Pancreas (tissue), 10 donors: ENCODE results near the gene DAPK2. TPM values are rescaled to one million over a fixed set of nuclear protein-coding genes. Genes with fewer than 3 reads are reported as not detected.
"Not testable (repeated sequence)": the region's sequence is repeated elsewhere in the genome, so short reads cannot be mapped to it uniquely, and the experiment has no call there.

ENCODE experiments used
- ATAC-seq, 4 donors: fragments of 200-7000 bp; cut with Tn5 transposase; one replicate each; pipeline versions ENCODE4 v1.8.0 to v1.9.1; 2020; ENCODE audit warnings: mild to moderate bottlenecking in 4 of 4, moderate library complexity in 4 of 4
- DNase-seq, 6 donors: peaks; one replicate each; pipeline ENCODE4 v3.0.0-alpha.2; 2020
- FAIRE-seq: peaks from 2 replicates; lab custom pipeline; 2012; peaks lifted over from hg19 to GRCh38; lab: Jason Lieb, UNC
- H3K27ac ChIP-seq, 4 donors: fragments of 200-600 bp; sonication (generic); 1 replicate in 3 of 4; 2 replicates in 1 of 4; pipeline versions ENCODE4 v1.5.0 to v1.8.0; 2020
- H3K27me3 ChIP-seq, 4 donors: fragments of 200-600 bp; one replicate each; pipeline ENCODE4 v1.8.0; 2021
- H3K36me3 ChIP-seq, 3 donors: fragments of 200-600 bp; sonication (generic) in 1 of 3; one replicate each; pipeline versions ENCODE4 v1.5.0 to v1.8.0; 2020 to 2021
- H3K4me1 ChIP-seq, 3 donors: fragments of 200-600 bp; one replicate each; pipeline ENCODE4 v1.8.0; 2021
- H3K4me3 ChIP-seq, 4 donors: fragments of 200-600 bp; sonication (generic) in 2 of 4; one replicate each; pipeline versions ENCODE4 v1.5.0 to v1.8.0; 2020 to 2021
- H3K9me3 ChIP-seq, 4 donors: fragments of 200-600 bp; one replicate each; pipeline ENCODE4 v1.8.0; 2021
- WGBS, 2 donors: extraction: QIAGEN DNeasy Blood & Tissue Kit; methylation state at CpG; one replicate each; pipeline ENCODE4 v1.1.7; 2013; 5-methylcytosine and 5-hydroxymethylcytosine counted together
- intact Hi-C, 3 donors: fragments of 100-400 bp; cut with DNase I; formaldehyde crosslinking; loops; one replicate each; pipeline versions ENCODE4 v1.11.1 to v1.14.2; 2022
- polyA plus RNA-seq, 2 donors: library from polyadenylated mRNA; stranded (reverse); fragments of 200-250 nt; gene quantifications; one replicate each; pipeline ENCODE4 v1.2.3, GENCODE V29; 2013
- total RNA-seq, 6 donors: library from RNA; stranded (reverse); fragmentation: NEBNext Ultra II Directional in 4 of 6; extraction: Animal tissue kit (Norgen Biotek cat#: 25700) in 4 of 6; gene quantifications; one replicate each; pipeline versions ENCODE4 v1.2.1 to v1.2.4, GENCODE V29; 2021 to 2023
- TF ChIP-seq, protein P1 (sequence below), 4 donors: fragments of 200-600 bp; sonication (generic) in 3 of 4; IDR thresholded peaks; one replicate each; pipeline versions ENCODE4 v1.5.0 to v1.8.0; 2021; ENCODE audit warnings: antibody characterized with exemption in 4 of 4
- donor health status: healthy with polysubstance abuse.
- donor health status: DM: no; HTN: no; CAD: no; lungs with moderate emphysema.
- donor health status: DM: no; HTN: no; CAD: no.
- donor health status: control.
- donor health status: control.
- donor health status: Bipolar disorder and iron deficiency.
- donor health status: DM: yes; HTN: yes; CAD: no.
- donor health status: DM: no; HTN: no; CAD: no.
- donor health status: DM: no; HTN: no; CAD: no.
- donor health status: DM: yes; HTN: yes; CAD: no.

DAPK2 gene
- total and polyA plus RNA-seq, 8 donors, result 2.1 to 8.0 (median 5.4) TPM

DNA sequence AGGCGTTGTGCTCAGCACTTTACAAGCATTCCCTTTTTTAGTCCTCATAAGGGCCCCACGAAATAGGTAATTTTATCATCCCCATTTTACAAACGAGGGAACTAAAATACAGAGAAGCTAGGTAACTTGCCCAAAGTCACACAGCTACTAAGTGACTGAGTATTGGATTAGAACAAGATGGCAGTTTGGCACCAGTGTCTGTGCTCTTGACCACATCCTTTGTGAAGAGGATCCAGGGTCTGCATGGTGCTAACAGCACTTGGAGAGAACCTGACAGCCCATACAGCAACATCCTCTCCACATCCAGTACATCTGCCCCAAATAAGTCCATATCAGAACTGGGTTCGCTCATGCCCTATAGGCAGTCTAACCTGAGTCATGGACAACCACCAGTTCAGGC, 21.8 kb upstream of the DAPK2 start:
- Histone ChIP-seq H3K9me3 (no peaks in the 10 kb centered on the region), H3K36me3 (no peaks in the 10 kb centered on the region), H3K4me3 (no peak overlapping the region), H3K27ac (no peak overlapping the region), H3K4me1 (peaks cover 17 to 32% (median 28%) of the 10 kb centered on the region in 3 donors), H3K27me3 (no peaks in the 10 kb centered on the region)
- DNase-seq, result no peak
- no peak for ATAC-seq
- no peak for FAIRE-seq
- intact Hi-C loops, result loop anchor here in 2 of 3 donors (5.0 to 10.0 kb wide), 3 partner anchors 311 to 463 kb away; no protein-coding TSS in a partner anchor
- 52 to 55% methylated on average over 4 of the region's 4 CpGs for WGBS, 2 donors
- TF ChIP-seq, protein P1, sequence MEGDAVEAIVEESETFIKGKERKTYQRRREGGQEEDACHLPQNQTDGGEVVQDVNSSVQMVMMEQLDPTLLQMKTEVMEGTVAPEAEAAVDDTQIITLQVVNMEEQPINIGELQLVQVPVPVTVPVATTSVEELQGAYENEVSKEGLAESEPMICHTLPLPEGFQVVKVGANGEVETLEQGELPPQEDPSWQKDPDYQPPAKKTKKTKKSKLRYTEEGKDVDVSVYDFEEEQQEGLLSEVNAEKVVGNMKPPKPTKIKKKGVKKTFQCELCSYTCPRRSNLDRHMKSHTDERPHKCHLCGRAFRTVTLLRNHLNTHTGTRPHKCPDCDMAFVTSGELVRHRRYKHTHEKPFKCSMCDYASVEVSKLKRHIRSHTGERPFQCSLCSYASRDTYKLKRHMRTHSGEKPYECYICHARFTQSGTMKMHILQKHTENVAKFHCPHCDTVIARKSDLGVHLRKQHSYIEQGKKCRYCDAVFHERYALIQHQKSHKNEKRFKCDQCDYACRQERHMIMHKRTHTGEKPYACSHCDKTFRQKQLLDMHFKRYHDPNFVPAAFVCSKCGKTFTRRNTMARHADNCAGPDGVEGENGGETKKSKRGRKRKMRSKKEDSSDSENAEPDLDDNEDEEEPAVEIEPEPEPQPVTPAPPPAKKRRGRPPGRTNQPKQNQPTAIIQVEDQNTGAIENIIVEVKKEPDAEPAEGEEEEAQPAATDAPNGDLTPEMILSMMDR (IDR thresholded peaks at IDR 0.05), result no peak

DNA sequence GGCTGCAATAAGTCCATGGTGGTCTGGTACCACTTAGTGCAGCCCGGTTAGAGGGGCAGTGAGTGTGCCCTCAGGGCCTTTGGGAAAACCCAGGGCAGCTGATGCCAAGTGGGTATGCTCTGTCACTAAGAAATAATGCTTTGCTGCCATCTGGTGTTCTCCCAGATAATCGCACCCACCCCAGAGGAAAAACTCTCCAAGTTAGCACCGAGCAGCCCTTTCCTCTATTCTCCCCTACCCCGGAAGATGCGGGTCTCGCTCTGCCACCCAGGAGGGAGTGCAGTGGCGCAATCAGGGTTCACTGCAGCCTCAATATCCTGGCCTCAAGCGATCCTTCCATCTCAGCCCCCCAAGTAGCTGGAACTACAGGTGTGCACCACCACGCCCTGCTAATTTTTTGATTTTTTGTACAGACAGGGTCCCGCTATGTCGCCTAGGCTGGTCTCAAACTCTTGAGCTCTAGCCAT, 21.3 kb upstream of the DAPK2 start:
- ATAC-seq (peak; percentile 64 to 79 (median 74)), DNase-seq (peak in 5 of 6 donors; percentile 53 to 80 (median 67)), FAIRE-seq (no peak)
- Histone ChIP-seq H3K9me3 (no peaks in the 10 kb centered on the region), H3K36me3 (no peaks in the 10 kb centered on the region), H3K4me1 (peaks cover 12 to 32% (median 23%) of the 10 kb centered on the region in 3 donors), H3K4me3 (no peak overlapping the region), H3K27me3 (no peaks in the 10 kb centered on the region), H3K27ac (no peak overlapping the region)
- WGBS, 2 donors, result 21 to 24% methylated on average over 11 of the region's 11 CpGs
- TF ChIP-seq, protein P1 (IDR thresholded peaks at IDR 0.05), result peak; percentile 60 to 82 (median 75)
- intact Hi-C loops, result loop anchor here in 2 of 3 donors (5.0 to 10.0 kb wide), 3 partner anchors 310 to 463 kb away; no protein-coding TSS in a partner anchor

DNA sequence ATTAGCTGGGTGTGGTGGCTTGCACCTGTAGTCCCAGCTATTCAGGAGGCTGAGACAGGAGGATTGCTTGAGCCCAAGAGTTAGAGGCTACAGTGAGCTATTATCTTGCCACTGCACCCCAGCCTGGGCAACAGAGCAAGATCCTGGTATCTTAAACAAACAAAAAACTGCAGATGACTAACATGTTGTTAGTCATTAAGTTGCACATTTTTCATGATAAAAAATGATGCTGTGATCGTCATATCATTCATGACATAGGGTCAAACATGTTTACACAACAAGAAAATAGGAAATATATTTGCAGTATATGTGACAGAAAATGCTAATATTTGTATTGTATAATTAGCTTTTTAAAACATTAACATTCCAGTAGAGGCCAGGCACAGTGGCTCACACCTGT, 20.2 kb upstream of the DAPK2 start:
- DNase-seq (no peak), ATAC-seq (no peak), FAIRE-seq (no peak)
- Histone ChIP-seq H3K27ac (no peak overlapping the region), H3K9me3 (no peaks in the 10 kb centered on the region), H3K4me1 (peaks cover under 1 to 21% (median 13%) of the 10 kb centered on the region in 3 donors), H3K27me3 (no peaks in the 10 kb centered on the region), H3K4me3 (no peak overlapping the region), H3K36me3 (no peaks in the 10 kb centered on the region)
- intact Hi-C loops, result loop anchor here in 2 of 3 donors (5.0 to 10.0 kb wide), 3 partner anchors 309 to 462 kb away; no protein-coding TSS in a partner anchor
- 10% methylated on average over 1 of the region's 1 CpG for WGBS, 2 donors
- TF ChIP-seq, protein P1 (IDR thresholded peaks at IDR 0.05), result no peak

DNA sequence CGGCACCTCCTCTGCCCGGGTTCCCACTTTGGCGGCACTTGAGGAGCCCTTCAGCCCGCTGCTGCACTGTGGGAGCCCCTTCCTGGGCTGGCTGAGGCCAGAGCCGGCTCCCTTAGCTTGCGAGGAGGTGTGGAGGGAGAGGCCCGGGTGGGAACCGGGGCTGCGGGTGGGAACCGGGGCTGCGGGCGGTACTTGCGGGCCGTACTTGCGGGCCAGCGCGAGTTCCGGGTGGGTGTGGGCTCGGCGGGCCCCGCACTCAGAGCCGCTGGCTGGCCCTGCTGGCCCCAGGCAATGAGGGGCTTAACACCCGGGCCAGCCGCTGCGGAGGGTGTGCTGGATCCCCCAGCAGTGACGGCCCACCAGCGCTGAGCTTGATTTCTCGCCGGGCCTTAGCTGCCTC, 14.4 kb upstream of the DAPK2 start:
- WGBS, 2 donors, result 91 to 94% methylated on average over 11 to 29 of the region's 29 CpGs
- FAIRE-seq (no peak), DNase-seq (no peak), ATAC-seq (no peak)
- no peaks in the 10 kb centered on the region for H3K27me3 ChIP-seq
- H3K36me3 ChIP-seq, result no peaks in the 10 kb centered on the region
- H3K4me1 ChIP-seq, result no peaks in the 10 kb centered on the region
- intact Hi-C loops, result loop anchor here in 1 of 3 donors (10.0 kb wide), 1 partner anchor 456 kb away; no protein-coding TSS in a partner anchor
- H3K27ac ChIP-seq, result no peak overlapping the region
- H3K9me3 ChIP-seq, result no peaks in the 10 kb centered on the region
- TF ChIP-seq, protein P1 (IDR thresholded peaks at IDR 0.05), result no peak
- no peak overlapping the region for H3K4me3 ChIP-seq

DNA sequence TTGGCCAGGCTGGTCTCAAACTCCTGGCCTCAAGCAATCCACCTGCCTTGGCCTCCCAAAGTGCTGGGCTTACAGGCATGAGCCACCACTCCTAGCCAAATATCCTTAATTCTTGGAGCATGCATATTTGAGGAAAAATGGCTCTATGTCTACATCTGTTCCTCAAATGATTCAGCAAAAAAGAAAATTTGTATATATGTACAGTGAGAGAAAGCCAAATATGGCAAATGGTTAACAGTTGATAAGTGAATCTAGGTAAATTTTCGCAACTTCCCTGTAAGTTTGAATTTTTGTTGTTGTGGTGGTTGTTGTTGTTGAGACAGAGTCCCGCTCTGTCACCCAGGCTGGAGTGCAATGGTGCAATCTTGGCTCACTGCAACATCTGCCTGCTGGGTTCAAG, 12.8 kb upstream of the DAPK2 start:
- DNase-seq, H3K27ac ChIP-seq, H3K36me3 ChIP-seq, H3K27me3 ChIP-seq, FAIRE-seq, H3K9me3 ChIP-seq, H3K4me3 ChIP-seq, ATAC-seq, H3K4me1 ChIP-seq: not testable (repeated sequence)
- WGBS, 2 donors, result 93 to 95% methylated on average over 2 of the region's 2 CpGs
- intact Hi-C loops, result loop anchor here in 1 of 3 donors (10.0 kb wide), 1 partner anchor 114 kb away; no protein-coding TSS in a partner anchor
